Epidermal melanocyte (primary cell): ENCODE measurements around the gene SCNN1A.

Experiments
- DNase-seq: peaks from one replicate; pipeline ENCODE4 v3.0.0; 2011; ENCODE audit warnings: low spot score; ENCODE audit not compliant: insufficient read length

Gene SCNN1A

DNA sequence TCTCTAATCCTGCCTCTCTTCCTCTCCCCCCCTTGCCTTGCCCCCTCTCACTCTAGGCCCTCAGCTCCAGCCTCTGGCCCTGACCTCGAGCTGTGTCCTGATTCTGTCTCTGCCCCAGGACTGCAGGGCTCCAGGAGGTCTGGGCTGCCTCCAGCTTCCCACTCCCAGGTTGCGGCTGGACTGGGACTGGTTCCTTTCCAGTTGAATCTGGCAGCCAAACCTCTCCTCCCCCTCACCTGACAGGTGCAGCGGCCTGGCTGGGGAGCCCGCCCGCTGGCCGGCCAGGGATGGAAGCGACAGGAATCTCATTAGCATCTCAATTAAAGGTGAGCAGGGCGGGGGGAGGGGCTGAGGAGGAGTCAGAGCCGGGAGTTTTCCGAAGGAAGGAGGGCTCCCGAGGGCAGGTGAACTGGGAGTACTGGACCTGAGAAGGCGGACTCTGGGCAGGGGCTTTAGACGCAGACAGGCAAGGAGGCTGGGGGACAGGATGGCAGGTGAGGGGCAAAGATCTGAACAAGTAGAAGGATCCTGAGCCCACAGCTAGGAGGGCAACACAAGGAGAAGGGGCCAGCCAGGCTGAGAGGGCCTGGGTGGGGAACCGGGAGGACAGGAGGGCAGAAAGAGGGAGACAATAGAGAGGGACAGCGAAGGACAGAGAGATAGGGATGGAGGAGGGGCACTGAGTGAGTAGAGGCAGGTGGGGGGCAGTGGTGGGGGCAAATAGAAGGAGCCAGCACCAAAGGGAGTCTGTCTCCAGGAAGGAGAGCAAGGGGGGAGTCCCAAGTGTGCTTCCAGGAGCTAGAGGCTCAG, at the start of gene SCNN1A:
TSS of gene SCNN1A (minus strand) at position 295 of the 810 bp plus-strand sequence. CDS start 780 bp downstream, outside the sequence.
- no peak for DNase-seq

- DNase-seq: no peak
Measured at GRCh38 chr12:6424866-6425265, 49.5 kb upstream of the SCNN1A start.

GRCh38 chr12:6424008-6424347, 48.6 kb upstream of the SCNN1A start:
- DNase-seq: no peak

GRCh38 chr12:6423267-6424007, 48.1 kb upstream of the SCNN1A start:
- peak; percentile 85 for DNase-seq

DNA sequence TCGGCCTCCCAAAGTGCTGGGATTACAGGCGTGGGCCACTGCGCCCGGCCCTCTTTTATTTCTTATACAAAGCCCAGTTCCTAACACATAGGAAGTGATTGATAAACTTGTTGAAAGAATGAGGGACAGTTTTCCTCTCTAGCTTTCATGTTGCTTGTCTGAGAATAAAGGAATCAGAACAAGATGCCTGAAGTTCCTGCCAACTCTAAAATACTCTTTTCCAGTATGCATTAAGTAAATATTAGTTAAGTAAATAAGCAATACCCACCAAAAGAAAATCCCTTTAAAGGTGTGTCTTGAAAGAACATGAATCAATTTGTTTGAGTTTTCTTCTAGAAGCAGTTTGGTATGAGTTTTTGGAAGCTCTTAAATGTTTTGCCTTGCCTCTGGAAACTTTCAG, 45.0 kb upstream of the SCNN1A start:
- no peak for DNase-seq

- DNase-seq: no peak
Measured at GRCh38 chr12:6418796-6419195, 43.4 kb upstream of the SCNN1A start.

DNA sequence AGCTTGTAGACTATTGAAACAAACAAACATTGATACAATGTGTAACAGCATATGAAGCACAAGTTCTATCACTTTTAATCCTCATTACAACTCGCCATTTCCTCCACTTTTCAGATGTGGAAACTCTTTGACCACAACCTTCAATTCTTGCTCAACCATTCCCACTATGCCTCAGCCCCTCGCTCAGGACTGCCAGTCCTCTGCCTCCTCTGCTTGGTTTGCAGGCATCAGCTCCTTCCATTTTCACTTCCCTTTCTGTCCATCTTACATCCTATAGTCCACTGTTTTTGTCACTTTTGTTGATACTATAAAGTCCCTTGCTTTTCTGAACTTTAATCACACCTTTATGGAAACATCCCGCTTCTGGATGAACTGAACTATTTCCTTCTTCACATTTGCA, 41.2 kb upstream of the SCNN1A start:
- DNase-seq: no peak

GRCh38 chr12:6407236-6407954, 32.0 kb upstream of the SCNN1A start:
- no peak for DNase-seq

GRCh38 chr12:6405963-6406362, 30.6 kb upstream of the SCNN1A start:
- no peak for DNase-seq

- DNase-seq: no peak
Measured at GRCh38 chr12:6404390-6404789, 29.0 kb upstream of the SCNN1A start.

DNA sequence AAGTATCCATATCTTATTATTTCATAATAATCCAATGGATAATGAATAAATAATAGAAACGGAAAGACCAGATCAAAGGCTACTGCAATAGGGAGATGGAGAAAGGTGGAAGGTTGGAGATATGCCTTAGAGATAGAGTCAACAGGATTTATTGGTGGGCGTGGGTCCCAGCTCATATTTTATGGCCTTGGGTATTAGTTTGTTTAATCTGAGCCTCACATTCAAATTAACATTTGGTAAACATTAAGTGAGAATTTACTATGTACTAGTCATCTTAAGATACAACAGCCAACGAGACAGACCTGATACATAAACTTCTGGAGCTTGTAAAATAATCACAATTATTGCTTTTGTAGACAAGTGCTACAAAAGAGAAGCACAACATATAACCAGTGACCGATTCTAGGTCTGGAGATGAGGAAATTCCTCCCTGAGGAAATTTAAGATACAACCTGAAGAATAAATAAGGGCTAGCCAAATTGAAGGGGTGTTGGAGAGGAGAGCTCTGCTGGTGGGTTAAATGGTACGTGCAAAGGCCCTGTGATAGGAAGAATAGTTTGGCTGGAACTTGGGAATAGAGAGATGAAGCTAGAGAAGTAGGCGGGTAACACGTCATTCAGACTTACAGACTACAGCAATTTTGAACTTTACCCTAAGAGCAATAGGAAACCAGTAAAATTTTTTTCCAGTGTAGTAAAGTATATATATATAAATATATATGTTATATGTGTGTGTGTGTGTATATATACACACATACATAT, 24.7 kb upstream of the SCNN1A start:
- DNase-seq: no peak

DNA sequence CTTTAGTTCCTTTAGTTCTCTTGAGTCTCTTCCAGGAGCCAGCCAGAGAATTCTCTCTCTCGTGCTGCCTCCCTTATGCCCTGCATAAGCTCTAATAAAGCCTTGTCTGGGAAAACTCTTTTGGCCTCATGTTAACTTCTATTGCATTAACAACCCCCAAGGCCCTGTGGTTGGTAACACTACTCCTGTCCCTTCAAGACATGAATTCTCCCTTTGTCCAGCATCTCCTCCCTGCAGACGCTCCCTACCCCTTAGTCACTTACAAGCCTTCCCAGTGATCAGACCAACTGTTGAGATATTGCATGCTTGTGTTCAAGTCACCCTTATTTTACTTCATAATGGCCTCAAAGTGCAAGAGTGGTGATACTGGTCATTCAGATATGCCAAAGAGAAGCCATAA, 20.7 kb upstream of the SCNN1A start:
- no peak for DNase-seq

GRCh38 chr12:6394398-6394797, 19.0 kb upstream of the SCNN1A start:
- DNase-seq: no peak

- DNase-seq: no peak
Measured at GRCh38 chr12:6393109-6393508, 17.7 kb upstream of the SCNN1A start.

- no peak for DNase-seq
Measured at GRCh38 chr12:6392504-6392903, 17.1 kb upstream of the SCNN1A start.

DNA sequence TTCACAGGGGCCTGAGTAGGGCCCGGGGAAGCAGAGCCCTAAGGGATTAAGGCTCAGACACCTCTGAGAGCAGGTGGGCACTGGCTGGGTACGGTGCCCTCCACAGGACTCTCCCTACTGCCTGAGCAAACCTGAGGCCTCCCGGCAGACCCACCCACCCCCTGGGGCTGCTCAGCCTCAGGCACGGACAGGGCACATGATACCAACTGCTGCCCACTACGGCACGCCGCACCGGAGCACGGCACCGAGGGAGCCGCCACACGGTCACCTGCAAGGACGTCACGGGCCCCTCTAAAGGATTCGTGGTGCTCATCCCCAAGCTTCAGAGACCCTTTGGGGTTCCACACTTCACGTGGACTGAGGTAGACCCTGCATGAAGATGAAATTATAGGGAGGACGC, 15.7 kb upstream of the SCNN1A start:
- no peak for DNase-seq

- no peak for DNase-seq
Measured at GRCh38 chr12:6390084-6390799, 14.9 kb upstream of the SCNN1A start.

DNA sequence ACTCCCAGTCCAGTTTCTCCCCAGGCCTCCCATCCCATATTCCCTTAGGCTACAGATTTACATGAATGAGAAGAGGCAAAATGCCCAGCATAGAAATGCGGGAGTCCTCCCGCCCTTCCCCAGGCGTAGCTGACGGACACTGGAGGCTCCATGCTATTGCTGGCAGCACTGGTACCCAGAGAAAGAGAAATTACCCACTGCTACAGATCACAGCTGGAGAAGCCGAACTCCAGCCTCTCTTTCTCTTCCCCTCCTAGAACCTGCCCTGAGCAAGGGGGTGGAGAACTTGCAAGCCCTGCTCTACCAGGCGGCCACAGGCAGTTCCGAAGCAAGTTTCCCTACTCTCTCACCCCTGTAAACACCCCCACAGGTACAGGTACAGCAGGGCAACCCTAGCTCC, 12.2 kb upstream of the SCNN1A start:
- DNase-seq: no peak

DNA sequence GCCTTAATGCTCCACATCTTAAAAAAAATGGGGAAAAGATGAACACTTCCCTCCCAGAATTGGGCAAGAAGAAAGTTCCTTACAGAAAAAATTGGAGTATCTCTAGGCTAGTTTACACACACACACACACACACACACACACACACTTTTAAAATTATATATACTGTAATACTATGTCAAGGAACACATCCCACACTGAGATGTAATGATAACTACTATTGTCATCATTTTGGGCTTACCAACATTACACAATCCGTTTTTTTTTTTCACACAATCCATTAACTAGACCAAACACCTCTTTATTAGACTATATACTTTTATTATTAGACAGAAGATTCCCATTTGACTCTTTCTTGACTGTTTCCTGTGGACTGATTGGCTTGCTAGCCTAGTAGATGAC, 11.1 kb upstream of the SCNN1A start:
- no peak for DNase-seq

DNA sequence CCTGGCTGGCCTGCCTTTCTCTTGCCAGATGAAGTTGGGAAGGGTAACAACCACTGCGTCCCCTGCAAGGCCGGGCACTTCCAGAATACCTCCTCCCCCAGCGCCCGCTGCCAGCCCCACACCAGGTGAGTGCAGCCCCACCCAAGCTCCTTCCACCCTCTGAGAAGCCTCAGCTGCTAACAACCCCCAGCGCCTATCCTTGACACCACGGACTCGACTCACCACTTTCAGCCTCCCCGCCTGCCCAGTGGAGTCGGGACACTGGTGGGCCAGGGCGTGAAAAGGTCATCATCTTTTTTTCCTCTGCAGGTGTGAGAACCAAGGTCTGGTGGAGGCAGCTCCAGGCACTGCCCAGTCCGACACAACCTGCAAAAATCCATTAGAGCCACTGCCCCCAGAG, 10.7 kb upstream of the SCNN1A start:
- no peak for DNase-seq
